ENCODE measurements around the gene GP2.
"Not testable (repeated sequence)": the region's sequence is repeated elsewhere in the genome, so short reads cannot be mapped to it uniquely, and the experiment has no call there.

GP2 gene

DNA sequence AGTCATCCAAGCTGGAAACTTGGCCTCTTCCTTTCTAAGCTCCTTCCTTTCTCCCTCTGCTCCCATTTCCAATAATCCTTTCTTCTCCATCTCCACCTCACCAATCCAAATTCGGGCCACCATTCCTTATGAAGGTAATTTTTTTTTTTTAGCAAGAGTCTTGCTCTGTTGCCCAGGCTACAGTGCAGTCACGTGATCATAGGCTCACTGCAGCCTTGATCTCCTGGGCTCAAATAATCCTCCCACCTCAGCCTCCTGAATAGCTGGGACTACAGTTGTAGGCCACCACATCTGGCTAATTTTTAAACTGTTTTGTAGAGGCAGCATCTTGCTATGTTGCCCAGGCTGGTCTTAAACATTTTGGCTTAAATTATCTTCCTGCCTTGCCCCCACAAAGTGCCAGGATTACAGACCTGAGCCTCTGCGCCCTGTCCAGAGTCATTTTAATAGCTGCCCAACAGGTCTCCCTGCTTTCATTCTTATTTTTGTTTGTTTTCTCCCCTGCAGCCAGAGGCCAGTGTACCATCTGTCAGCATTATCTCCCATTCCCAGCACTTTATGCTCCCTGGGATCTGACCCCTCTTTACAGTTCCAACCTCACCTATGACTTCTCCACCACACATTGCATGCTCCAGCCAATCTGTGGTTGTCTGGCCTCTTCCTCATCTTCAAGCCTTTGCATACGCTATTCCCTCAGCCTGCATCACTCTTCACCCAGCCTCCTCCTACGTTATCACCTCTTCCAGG, 2.3 kb upstream of the GP2 start:
- in situ Hi-C loops (cut with MboI; ENCODE audit: low pct_unique_long_range_greater_than_20kb, low sequenced_read_pairs): no loop called here
- DNase-seq: no peak

DNA sequence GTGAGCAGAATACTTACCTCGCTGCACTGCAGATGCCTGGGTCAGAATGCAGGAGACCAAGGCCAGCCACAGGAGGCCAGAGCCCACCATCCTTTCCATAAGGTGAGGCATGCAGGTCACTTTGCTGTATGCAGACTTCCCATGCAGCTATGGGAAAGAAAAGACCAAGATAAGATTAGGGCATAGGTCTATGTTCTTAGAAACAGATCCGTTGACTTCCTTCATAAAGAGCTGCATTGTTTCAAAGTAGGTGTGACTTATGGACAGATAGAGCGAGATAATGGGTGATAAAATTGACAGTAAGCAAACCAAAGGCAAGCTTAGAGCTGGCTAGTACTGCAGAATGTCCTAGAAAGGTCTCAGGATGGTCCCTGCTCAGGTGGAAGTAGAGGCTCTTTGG, 992 bp downstream of the GP2 start:
- in situ Hi-C loops (cut with MboI; ENCODE audit: low pct_unique_long_range_greater_than_20kb, low sequenced_read_pairs): no loop called here
- no peak for DNase-seq

DNA sequence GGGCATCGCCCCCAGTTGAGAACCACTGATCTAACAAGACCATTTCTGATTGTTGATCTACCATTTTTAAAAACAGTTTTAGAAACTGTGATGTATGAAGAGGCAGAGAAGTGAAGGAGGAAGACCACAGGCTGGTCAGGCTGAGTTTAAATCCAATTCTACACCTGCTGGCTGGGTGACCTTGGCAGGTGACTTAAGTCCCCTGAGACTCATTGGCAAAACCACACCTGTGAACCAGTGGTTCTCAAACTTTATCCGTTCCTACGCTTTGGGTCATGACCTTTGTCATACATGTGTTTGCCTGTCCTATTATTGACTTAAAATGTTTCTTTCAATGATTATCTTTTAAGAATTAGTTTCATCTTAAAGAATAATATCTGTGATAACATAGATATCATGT, 2.3 kb downstream of the GP2 start:
- in situ Hi-C loops (cut with MboI; ENCODE audit: low pct_unique_long_range_greater_than_20kb, low sequenced_read_pairs): no loop called here
- DNase-seq: no peak

DNA sequence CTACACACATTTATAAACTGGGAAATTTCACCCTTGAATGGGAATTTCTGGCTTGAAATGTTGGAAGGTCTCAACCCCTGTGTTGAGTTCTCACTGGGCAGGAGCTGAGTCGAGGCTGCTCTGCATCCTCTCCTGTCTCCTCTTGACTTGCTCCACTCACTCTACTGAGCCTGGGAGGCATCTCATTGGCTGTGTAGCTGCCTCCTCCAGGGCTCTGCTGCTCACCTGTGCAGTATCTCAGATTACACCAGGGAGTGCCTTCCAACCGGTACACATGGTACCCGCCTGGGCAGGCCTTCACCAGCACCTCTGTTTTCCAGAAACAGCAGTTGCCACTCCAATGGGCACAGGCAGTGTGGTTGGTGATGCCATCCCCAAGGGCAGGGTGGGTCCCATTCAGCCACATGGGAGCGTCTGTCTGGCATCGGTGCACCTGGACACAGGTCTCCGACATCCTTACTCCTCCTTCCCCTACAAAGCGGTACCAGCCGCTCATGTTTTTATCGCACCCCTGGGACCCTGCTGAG, 3.7 kb downstream of the GP2 start:
- no peak for DNase-seq
- in situ Hi-C loops (cut with MboI; ENCODE audit: low pct_unique_long_range_greater_than_20kb, low sequenced_read_pairs): no loop called here

DNA sequence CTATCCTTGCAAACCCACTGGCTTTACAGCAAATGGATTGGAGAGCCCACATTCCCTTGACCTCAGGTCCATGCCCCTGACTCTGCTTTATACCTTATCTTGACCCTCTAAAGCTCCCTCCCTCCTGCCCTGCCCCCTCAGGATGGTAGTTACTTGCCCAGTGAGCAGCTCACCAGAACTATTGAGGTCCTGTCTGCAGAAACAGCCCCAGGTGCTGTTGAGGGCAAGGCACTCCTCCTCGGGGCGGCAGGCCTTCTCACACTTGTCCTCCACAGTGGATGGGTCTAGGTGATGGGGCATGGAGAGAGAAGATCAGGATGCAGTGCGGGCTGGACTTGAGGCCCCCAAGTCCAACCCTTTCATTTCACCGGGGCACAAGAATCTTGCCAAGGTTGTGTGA, 4.6 kb downstream of the GP2 start:
- in situ Hi-C loops (cut with MboI; ENCODE audit: low pct_unique_long_range_greater_than_20kb, low sequenced_read_pairs): no loop called here
- DNase-seq: no peak

DNA sequence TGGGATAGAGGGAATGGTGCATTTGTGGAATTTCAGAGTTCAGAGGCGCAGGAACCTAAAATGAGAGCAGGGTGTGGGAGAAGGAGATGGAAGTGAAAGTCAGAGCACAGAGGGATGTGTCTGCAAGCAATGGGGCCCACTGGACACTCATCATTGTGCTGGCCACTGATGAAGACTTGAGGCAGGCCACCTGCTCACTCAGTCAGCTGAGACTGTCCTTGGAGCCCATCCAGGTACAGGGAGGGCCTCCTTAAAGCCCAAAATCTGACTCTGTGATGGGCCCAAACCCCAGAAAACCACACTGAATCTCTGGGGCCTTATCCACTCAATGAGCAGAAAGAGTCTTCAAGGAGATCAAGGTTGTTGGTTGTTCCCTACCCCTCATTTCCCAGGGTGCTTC, 5.6 kb downstream of the GP2 start:
- in situ Hi-C loops (cut with MboI; ENCODE audit: low pct_unique_long_range_greater_than_20kb, low sequenced_read_pairs): no loop called here

DNA sequence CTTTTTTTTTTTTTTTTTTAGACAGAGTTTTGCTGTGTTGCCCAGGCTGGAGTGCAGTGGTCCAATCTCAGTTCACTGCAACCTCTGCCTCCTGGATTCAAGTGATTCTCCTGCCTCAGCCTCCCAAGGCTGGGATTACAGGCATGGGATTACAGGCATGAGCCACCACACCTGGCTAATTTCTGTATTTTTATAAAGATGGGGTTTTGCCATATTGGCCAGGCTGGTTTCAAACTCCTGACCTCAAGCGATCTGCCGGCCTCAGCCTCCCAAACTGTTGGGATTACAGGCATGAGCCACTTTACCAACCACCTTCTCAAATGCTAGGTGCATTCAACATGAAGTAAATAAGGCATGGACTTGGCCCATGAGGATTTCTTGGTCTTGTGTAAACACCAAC, 6.3 kb downstream of the GP2 start:
- DNase-seq; in situ Hi-C loops (cut with MboI; ENCODE audit: low pct_unique_long_range_greater_than_20kb, low sequenced_read_pairs): not testable (repeated sequence)

More for the DNA sequence above, 5.6 kb downstream of the GP2 start:
- DNase-seq: no peak

DNA sequence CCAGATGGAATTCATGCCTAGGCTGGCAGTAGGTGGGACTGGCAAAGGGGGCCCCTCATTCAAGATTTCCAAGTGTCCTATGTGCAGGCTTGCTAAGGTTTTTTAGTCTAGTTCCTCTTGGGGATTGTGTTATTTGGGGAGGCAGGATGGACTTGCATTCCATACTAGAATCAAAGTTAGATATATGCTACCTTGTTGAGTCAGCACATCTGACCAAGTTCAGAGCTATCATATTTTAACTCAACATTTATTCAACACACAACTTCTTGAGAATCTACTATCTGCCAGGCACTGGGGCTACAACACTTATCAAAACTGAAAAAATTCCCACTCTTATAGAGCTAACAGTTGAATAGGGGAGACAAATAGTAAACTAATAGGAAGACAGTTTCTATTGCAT, 6.7 kb downstream of the GP2 start:
- in situ Hi-C loops (cut with MboI; ENCODE audit: low pct_unique_long_range_greater_than_20kb, low sequenced_read_pairs): no loop called here
- no peak for DNase-seq

DNA sequence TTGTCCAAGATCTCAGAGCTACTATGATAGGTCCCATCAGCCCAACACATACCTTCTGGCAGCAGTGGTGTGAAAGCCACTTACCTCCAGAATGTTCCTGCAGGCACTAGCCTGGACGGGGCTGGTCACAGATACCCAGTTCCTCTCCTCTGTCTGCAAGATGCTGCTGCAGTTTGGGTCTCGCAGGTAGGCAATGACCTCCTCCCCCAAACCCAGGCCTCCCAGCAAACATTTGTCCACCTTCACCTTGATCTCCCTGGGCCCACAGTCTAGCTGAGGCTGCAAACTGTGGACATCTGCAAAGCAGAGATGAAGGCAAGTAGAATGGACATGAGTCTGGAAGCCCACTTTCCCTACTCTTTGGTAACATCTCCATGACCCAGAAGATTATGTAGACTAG, 7.1 kb downstream of the GP2 start:
- DNase-seq: no peak
- in situ Hi-C loops (cut with MboI; ENCODE audit: low pct_unique_long_range_greater_than_20kb, low sequenced_read_pairs): no loop called here

DNA sequence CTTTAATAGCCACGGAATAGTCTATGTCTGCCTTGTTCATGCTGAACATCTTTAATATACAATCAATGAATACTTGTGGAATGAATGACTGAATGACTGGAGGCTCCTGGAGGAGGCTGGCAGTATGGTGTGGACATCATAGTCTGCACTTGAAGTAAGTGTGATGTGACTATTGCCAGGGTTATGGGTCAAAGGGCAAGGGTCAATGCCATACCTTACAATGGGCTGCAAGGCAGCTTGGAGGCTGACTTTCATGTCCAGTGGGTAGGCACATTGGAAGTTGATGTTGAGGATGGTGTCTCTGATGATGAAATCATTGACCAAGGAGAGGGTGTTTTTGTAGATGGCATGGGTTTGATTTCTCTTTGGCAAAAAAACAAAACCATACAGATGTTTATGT, 7.9 kb downstream of the GP2 start:
- DNase-seq: no peak
- in situ Hi-C loops (cut with MboI; ENCODE audit: low pct_unique_long_range_greater_than_20kb, low sequenced_read_pairs): no loop called here

DNA sequence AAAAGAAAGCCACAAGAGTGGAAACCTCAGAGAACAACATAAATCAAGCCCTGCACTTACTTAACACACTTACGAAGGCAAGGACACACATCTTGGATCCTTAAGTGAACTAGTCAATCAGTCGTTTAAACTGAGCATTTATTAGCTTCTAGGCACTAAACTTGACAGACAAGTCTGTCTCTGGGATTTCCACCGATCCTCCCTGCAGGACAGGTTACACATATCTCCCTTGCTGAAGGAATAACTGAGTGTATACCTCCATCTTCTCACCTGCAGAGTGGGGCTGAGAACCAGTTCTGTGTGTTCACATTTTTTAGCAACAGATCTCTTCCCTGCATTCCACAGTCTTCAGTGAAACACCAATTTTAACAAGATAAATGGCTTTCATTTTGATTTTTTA, 8.9 kb downstream of the GP2 start:
- DNase-seq: no peak
- in situ Hi-C loops (cut with MboI; ENCODE audit: low pct_unique_long_range_greater_than_20kb, low sequenced_read_pairs): no loop called here

DNA sequence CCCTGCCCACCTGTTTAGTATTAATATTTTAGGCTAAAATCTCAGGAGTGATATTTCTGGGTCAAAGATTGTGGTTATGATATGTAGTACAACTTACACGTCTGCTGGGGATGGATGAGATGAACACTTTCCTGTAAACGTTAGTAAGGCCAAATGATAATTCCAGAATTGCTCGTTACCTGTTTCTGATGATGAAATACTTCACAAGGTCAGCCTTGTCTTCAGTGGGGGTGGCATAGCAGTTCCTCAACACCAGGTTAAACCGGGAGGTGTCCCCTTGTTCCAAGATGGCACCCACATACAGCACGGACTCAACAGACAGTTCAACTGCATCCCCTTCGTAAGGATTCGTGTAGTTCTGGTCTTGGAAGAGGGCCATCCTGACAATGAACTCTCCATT, 9.3 kb downstream of the GP2 start:
- in situ Hi-C loops (cut with MboI; ENCODE audit: low pct_unique_long_range_greater_than_20kb, low sequenced_read_pairs): no loop called here
- DNase-seq: no peak

DNA sequence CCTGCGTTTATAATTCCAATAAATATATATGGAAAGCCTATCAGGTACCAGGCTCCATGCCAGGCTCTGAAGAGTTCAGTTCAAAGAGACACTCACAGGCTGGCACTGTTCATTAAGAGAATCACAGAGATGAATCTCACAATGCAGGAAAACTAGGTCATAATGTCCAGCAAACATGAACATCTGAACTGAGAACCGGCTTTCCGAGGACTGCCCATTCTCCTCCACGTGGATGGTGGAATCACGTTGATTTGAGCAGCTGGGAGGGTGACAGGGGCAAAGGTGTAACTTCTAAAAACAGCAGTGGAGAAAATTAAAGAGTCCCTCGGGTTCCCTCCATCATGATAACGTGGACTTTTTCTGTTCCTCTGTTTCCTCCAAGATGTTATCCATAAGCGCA, 10.2 kb downstream of the GP2 start:
- in situ Hi-C loops (cut with MboI; ENCODE audit: low pct_unique_long_range_greater_than_20kb, low sequenced_read_pairs): no loop called here
- no peak for DNase-seq

DNA sequence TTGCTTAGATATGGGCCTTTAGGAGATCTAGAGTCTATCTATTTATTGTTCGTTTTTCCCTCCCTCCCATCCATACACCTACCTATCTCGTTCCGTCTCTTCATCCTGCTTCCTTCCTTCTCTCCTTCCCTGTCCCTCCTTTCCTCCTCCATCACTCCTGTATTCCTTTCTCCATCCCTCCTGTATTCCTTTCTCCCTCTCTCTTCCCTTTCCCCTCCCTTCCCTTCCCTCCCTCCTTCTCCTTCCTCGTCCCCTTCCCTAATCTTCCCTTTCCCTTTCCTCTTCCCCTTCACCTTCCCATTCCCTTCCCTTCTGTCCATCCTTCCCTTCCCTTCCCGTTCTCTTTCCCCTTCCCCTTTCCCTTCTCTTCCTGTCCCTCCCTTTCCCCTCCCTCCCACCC, 10.6 kb downstream of the GP2 start:
- no peak for DNase-seq
- in situ Hi-C loops (cut with MboI; ENCODE audit: low pct_unique_long_range_greater_than_20kb, low sequenced_read_pairs): no loop called here

DNA sequence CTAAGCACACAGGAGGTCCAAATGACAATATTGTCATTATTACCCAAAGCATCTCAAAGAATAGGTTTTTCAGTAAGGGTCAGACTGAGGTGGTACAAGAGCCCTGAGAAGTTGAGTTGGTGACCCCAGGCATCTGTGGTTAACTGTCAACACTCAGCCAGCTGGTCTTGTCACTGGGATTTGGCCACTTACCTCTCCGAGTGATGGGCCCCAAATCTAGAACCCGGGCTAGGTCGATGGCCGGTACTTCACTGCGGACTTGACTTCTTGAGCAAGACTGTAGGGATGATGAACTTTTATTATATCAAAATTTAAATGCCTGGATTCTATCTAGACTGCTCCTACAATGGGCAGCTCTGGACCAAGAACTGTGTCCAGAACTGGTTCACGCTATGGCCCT, 11.5 kb downstream of the GP2 start:
- DNase-seq: no peak
- in situ Hi-C loops (cut with MboI; ENCODE audit: low pct_unique_long_range_greater_than_20kb, low sequenced_read_pairs): no loop called here

DNA sequence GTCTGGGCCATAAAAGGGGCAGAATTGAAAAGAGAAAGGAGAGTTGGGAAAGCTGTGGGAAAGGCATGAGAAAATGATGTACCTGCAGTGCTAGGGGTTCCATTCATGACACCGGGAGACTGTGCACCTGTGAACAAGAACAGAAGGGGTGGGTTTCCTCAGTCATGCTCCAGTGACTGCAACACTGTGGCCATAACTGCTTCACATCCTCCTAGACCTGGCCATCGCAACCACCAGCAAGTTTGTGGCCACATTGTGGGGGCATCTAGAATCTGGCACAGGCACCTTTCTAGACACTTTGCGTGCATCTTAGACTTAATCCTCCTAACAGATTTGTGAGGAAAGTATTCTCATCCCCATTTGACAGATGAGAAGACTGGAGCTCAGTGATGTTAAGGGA, 12.7 kb downstream of the GP2 start:
- no peak for DNase-seq
- in situ Hi-C loops (cut with MboI; ENCODE audit: low pct_unique_long_range_greater_than_20kb, low sequenced_read_pairs): no loop called here

DNA sequence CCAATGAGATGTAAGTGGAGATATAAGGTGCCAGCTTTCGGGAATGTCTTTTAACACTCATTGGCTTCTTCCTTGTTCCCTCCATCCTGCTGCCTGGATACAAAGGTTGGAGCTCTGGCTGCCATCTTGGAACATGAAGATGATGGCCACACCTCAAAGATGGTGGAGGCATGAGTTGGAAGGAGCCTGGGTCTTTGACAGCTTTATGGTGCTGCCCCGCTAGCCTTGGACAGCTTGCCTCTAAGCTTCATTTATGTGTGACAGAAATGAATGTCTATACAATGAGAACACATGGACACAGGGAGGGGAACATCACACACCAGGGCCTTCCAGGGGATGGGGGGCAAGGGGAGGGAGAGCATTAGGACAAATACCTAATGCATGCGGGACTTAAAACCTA, 13.6 kb downstream of the GP2 start:
- in situ Hi-C loops (cut with MboI; ENCODE audit: low pct_unique_long_range_greater_than_20kb, low sequenced_read_pairs): no loop called here
- DNase-seq: no peak

DNA sequence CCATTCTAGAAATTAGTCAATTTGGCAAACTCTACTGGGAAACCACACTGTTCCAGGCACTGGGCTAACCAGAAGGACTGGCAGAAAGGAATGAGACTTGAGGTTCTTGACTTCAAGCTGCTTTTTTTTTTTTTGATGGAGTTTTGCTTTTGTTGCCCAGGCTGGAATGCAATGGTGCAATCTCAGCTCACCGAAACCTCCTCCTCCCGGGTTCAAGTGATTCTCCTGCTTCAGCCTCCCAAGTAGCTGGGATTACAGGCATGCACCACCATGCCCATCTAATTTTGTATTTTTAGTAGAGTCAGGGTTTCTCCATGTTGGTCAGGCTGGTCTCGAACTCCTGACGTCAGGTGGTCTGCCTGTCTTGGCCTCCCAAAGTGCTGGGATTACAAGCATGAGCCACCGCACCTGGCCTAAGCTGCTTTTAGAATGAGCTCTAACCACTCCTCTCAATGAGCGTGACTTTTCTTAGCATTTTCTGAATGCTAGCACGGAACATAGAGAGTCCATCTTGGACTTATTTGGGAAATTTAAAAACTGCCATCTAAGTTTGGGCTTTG, 14.7 kb downstream of the GP2 start:
- DNase-seq; in situ Hi-C loops (cut with MboI; ENCODE audit: low pct_unique_long_range_greater_than_20kb, low sequenced_read_pairs): not testable (repeated sequence)

DNA sequence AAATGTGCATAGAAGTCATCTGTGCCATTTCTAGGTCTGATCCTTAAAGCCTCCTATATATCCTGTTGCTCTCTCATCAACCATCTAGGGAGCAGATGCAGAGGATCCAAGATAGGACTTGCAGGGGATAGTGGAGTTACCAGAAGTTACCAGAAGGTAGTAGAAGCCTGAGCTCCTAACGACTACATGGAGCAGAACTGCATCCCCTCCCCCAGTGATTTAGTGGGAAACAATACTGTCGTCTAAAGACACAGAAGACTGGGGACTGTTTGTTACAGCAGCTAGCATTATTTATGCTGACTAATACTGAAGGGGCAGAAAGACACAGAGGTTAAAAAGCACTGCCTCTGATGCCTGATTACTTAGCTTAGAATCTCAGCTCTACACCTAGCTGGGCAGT, 15.8 kb downstream of the GP2 start:
- DNase-seq: no peak
- in situ Hi-C loops (cut with MboI; ENCODE audit: low pct_unique_long_range_greater_than_20kb, low sequenced_read_pairs): no loop called here

DNA sequence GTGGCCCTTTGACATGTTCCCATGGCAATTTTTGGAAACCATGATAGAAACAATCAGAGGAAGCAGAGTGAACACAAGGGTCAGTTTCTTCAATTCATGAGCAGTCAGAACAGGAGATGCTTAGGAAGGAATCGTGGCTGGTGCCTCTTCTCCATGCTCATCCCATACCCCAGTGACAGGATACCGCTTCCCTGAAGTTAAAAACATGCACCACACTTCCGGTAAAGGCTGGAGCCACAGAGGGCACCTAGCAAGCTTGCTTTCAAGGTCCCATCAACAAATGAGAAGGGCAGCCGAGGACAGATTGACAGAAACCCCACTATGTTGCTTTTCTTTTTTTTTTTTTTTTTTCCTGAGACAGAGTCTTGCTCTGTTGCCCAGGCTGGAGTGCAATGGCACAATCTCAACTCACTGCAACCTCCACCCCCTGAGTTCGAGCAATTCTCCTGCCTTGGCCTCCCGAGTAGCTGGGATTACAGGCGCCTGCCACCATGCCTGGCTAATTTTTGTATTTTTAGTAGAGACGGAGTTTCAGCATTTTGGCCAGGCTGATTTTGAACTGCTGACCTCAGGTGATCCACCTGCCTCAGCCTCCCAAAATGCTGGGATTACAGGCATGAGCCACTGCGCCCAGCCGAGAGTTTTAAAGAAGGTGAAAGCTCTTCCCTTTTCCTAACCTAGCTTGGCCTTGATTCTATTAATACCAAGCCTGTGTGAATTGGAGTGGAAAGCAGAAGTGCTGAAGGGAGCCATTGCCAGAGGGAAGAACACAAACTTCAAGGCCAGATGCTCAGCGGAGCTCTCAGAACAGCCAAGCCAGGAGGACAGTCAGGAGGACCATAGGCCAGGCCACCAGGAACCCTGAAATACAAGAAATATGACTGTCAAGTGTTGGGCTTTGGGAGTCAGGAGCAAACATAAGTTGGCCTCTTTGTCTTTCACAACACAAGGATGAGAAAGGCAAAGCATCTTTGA, 16.6 kb downstream of the GP2 start:
- in situ Hi-C loops (cut with MboI; ENCODE audit: low pct_unique_long_range_greater_than_20kb, low sequenced_read_pairs): no loop called here
- DNase-seq: peak; percentile 2
